HG03060 (cell line): Measurements from ENCODE around the gene NPPC.
"Not testable (repeated sequence)": the region's sequence is repeated elsewhere in the genome, so short reads cannot be mapped to it uniquely, and the experiment has no call there.

ENCODE experiments used
- ATAC-seq: cut with Tn5 transposase; IDR thresholded peaks from one replicate; pipeline ENCODE4 v1.9.1; 2021; ENCODE audit warnings: low read depth, moderate number of reproducible peaks; ENCODE audit not compliant: unreplicated experiment

Gene NPPC

GRCh38 chr2:231926180-231926741, at the start of gene NPPC:
Gene NPPC (minus strand): TSS chr2:231926396. CDS start chr2:231926249, 147 bp downstream.
- no peak for ATAC-seq

- no peak for ATAC-seq
Measured at GRCh38 chr2:231975001-231975400, 48.8 kb upstream of the NPPC start.

GRCh38 chr2:231970461-231970860, 44.3 kb upstream of the NPPC start:
- ATAC-seq, result no peak

GRCh38 chr2:231968820-231969219, 42.6 kb upstream of the NPPC start:
- ATAC-seq, result no peak

GRCh38 chr2:231966886-231967285, 40.7 kb upstream of the NPPC start:
- ATAC-seq, result no peak

GRCh38 chr2:231965102-231965501, 38.9 kb upstream of the NPPC start:
- ATAC-seq, result no peak

GRCh38 chr2:231961349-231962166, 35.4 kb upstream of the NPPC start, which contains the start of gene DIS3L2:
Gene DIS3L2 (plus strand): TSS chr2:231961713. CDS start chr2:232014928, 53,215 bp downstream.
- ATAC-seq, result peak; percentile 69

GRCh38 chr2:231960810-231961348, 34.7 kb upstream of the NPPC start:
- ATAC-seq, result no peak

- no peak for ATAC-seq
Measured at GRCh38 chr2:231957913-231958763, 31.9 kb upstream of the NPPC start.

GRCh38 chr2:231955758-231956472, 29.7 kb upstream of the NPPC start:
- ATAC-seq, result no peak

- no peak for ATAC-seq
Measured at GRCh38 chr2:231951452-231952035, 25.3 kb upstream of the NPPC start.

- ATAC-seq, result no peak
Measured at GRCh38 chr2:231947694-231948093, 21.5 kb upstream of the NPPC start.

- ATAC-seq, result not testable (repeated sequence)
Measured at GRCh38 chr2:231947112-231947511, 20.9 kb upstream of the NPPC start.

- ATAC-seq, result no peak
Measured at GRCh38 chr2:231946241-231946814, 20.1 kb upstream of the NPPC start.

GRCh38 chr2:231942180-231942579, 16.0 kb upstream of the NPPC start:
- ATAC-seq, result no peak

- ATAC-seq, result no peak
Measured at GRCh38 chr2:231941673-231942072, 15.5 kb upstream of the NPPC start.

- ATAC-seq, result no peak
Measured at GRCh38 chr2:231940795-231941194, 14.6 kb upstream of the NPPC start.

- no peak for ATAC-seq
Measured at GRCh38 chr2:231939022-231939421, 12.8 kb upstream of the NPPC start.

GRCh38 chr2:231937057-231937456, 10.9 kb upstream of the NPPC start:
- no peak for ATAC-seq
